Activated CD8-positive, alpha-beta memory T cell treated with anti-CD3 and anti-CD28 coated beads for 1 hour (primary cell): ENCODE measurements around the gene RXFP2.
A peak's percentile ranks its signal among the peaks of the same experiment; 100 is the strongest.

Experiments used
- DNase-seq, 2 donors: peaks; one replicate each; pipeline ENCODE4 v3.0.0-alpha.2; 2020; ENCODE audit warnings: low read depth in 1 of 2; ENCODE audit errors: extremely low read depth in 1 of 2

RXFP2 gene, protein sequence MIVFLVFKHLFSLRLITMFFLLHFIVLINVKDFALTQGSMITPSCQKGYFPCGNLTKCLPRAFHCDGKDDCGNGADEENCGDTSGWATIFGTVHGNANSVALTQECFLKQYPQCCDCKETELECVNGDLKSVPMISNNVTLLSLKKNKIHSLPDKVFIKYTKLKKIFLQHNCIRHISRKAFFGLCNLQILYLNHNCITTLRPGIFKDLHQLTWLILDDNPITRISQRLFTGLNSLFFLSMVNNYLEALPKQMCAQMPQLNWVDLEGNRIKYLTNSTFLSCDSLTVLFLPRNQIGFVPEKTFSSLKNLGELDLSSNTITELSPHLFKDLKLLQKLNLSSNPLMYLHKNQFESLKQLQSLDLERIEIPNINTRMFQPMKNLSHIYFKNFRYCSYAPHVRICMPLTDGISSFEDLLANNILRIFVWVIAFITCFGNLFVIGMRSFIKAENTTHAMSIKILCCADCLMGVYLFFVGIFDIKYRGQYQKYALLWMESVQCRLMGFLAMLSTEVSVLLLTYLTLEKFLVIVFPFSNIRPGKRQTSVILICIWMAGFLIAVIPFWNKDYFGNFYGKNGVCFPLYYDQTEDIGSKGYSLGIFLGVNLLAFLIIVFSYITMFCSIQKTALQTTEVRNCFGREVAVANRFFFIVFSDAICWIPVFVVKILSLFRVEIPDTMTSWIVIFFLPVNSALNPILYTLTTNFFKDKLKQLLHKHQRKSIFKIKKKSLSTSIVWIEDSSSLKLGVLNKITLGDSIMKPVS

DNA sequence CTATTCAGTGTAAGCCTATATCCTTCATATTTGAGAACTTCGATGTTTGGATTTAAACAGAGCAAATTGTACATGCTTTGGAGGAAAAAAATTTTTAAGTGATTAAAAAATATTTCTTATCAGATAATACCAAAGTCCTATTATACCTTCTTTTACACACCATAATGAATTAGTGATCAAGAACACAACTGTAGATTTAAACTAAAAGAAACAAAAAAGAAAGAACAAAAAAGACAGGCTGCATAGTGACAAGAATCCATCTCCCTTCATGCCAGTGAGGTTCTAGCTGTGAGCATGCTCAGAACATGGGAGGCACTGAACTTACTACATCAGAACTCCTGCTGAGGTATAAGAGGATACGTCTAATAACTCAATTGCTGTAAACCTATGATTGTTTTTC, at the start of gene RXFP2:
TSS of gene RXFP2 (plus strand) at position 301 of the 400 bp plus-strand sequence. CDS start at position 388, 87 bp downstream.
- DNase-seq = no peak

DNA sequence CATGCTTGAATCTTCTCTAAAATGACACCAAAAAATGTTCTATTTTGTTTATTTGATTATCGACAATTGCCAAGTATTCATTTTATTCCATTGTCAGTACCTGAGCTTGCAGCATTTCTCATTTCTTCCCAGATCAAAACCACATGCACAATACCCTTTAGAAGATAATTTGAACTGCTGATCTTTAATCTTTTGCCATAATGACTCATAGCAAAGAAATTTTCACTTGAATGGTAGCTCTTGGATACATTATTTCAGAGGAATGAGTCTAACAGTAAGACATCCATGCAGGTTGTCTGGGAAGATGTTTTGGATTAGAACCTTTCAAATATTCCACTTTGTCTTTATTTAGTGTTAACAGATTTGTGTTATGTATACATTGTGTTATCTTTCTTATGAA, 42.0 kb upstream of the RXFP2 start:
- no peak for DNase-seq

DNA sequence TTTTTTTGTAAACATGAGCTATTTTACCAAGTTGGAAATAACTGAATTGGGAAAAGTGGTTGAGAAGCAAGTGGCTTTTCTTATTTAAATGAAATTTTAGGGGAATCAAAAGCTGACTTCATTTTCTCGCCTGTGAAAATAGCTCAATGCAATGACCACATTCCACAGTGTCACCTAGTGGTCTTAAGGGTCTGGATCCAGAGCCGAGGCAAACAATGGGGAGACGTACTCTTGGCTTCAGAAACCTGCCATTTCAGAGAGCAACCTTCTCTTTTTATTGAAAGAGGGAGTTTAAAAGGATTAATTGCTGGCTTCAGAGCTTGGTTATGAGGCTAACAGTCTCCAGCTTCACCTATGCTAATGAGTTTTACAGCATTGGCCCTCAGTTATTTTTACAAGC, 39.7 kb upstream of the RXFP2 start:
- DNase-seq = no peak

DNA sequence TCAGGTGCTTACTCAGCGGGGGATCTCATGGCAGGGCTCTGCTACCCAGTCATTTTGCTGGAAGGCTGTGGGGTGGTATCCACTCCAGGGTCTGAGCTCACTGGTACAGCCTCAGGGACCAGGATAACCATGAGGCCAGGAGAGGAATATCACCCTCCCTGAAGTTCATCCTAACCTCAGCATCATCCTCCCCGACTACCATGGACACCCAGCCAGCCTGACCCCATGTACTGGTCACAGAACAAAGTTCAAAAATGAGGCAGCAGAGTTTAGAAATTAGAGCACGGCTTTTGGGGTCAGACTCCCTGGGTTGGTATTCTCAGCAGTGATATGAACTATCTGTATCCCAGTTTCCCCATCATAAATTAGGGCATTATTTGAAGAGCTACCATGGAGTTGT, 35.5 kb upstream of the RXFP2 start:
- DNase-seq = no peak

DNA sequence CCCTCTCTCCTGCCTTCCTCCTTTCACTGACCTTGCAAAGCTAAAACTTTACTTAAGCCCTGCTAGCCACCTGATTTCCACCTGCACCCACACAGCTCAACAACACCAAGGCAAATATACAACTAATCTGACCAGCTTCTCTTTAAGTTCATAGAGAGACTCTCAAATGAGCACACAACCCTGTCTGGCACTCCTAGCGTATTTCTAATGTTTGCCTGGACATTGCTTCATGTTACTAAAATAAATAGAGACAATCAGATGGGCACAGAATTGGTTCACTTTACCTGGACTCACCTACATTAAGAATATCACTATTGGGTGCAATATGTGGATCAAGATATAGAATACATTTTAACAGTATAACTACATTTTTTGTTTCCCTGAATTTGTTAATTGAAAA, 33.2 kb upstream of the RXFP2 start:
- DNase-seq = no peak

DNA sequence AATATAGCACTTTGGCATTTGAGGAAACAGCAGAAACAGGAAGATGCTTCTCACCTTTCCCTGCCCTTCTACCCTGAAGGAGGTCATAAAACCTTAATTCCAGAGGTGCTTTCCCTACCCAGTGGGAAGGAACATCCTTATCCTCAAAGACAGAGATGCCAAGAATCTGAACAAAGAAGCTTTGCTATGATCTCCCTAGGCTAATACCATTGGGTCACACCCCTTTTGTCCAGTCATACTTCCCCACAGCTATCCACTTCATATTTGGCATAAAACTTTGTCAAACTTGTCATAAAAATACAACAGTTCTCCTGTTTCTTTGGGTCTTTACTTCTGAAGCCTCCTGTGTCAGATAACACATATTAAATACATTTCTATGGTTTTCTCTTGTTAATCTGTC, 21.7 kb upstream of the RXFP2 start:
- no peak for DNase-seq

DNA sequence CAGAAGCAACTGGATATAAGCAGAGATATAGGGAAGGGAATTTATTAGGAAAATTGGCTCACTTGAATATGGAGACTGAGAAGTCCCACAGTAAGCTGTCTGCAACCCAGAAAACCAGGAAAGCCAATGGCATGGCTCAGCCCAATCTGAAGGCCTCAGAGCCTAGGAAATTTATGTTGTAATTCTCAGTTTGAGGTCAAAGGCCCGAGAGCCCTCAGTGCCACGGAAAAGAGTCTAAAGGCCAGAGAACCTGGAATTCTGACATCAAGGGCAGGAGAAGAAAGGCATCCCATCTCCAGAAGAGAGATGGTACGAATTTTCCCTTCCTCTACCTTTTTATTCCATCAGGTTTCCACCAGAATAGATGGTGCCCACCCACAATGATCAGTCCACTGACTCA, 20.1 kb upstream of the RXFP2 start:
- DNase-seq = no peak

DNA sequence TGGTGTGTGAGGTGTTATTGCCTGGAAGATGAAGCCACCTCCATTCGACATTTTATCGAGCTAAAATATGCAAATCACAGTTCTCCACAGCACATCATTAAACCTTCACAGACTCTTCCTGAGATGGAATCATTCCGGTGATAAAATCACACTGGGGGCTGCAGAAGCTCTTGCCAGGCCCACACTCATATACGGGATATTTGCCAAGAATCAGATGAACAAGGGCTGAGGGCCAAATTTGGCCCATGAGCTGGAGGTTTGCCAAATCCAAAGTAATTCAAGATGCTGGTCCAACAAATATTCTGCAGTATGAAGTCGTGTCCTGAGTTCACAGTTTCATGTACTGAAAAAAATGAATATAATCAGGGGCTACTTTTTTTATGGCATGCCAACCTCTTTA, 16.7 kb upstream of the RXFP2 start:
- no peak for DNase-seq

DNA sequence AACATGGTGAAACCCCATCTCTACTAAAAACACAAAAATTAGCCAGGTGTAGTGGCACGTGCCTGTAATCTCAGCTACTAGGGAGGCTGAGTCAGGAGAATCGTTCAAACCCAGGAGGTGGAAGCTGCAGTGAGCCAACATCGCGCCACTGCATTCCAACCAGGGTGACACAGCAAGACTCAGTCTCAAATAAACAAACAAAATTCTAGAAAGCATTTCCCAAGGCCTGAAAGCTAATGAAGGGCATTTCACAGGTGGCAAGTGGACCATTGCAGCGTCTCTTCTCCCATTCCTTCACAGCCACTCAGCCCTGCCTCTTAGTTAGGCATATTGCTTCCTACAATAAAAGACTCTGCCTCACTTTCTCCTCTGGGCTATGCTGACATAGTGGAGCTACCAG, 13.5 kb upstream of the RXFP2 start:
- no peak for DNase-seq

DNA sequence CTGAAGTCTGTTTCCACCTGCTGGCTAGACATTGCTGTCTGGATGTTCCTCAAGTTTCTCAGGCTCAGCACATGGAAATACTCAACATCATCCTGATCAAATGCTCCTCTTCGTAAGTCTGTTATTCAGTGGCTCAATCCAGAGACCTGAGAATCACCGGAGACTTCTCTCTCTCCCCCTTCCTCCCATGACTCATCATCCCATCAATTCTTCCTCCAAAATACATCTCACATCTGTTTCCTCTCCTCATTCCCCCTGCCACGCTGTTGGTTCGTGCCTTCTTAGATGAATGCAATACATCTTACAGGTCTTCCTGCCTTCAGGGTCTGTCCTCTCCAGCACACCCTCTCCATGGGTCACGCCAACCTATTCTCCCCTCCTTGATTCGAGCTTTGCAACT, 7.4 kb upstream of the RXFP2 start:
- DNase-seq = no peak

DNA sequence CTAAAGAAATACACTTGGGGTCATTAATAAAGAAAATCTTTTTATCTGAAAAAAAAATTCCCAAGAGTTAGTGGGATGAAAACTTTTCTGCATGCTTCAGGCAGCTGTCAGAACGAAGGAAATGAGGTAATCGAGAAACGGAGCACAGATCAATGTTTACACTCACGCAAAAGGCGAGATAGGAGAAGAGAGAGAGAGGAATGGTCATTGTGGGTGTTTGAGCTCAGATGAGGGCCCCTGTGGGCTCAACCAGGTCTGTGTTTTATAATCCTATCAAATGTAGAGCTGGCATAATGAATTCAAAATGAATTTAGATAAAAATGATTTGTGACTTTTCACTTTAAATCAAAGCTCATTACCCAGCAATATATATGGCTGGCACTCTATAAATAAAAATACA, 6.3 kb upstream of the RXFP2 start:
- no peak for DNase-seq

DNA sequence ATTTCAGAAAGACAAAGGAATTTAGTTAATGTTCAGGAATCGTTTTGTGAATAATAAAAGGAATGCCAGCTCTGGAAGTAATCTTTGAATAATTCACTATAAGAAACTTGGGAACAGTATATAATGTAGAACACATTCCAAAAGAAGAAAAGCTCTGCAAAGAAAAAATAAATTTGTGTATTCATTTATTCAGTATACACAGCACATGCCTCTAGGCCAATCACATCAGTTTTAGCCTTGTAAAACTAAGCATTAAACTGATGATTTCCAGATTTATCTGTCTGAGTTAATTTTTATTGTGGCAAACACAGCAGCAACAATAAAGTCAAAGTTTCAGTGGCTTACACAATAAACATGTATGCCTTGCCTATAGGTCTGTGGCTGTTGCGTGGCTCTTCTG, 5.7 kb upstream of the RXFP2 start:
- no peak for DNase-seq

DNA sequence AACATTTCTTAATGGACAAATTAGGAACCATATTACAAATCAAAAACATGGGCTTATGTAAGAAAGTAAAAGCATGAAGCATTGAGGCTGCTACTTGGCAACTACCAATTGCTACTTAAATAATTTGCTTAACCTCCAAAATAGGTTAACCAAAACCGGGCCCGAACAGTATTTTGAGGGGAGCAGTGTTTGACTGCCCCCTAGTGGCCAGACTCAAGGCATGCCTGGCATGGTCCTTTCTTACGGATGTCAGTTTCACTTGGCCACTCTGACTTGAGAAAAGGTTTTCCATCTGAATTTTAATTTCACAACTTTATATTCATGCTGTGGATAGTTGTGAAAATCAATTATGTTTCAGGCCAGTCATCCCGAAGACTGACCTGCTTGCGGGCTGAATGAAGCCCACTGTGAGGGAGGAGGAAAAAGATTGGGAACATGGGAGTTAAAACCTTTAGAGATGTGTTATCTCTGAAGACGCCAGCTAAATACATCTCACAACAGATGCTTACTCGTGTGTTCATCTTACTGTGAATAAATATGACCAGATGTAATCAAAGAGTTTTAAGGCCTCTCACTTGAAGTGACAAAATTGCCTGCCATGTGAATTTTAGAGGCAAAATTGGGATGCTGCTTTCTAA, 2.9 kb downstream of the RXFP2 start:
- DNase-seq = peak; percentile 3 to 37

DNA sequence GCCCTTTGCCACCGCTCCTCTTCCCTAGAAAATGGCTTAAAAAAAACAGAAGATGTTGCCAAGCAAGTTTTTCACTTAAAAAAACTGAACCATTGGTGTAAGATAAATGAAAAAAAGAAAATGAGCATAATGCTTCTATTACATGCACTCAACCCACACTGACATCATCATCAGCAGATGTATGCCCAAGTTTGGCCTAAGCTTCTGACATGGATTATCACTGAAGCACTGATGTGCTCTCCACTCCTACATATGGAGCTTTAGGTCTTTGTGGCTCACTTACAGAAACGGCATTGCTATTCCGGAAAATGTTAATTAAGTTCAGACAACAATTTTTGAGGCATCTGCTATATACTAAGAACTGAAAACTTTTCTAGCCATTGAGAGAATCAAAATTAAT, 8.0 kb downstream of the RXFP2 start:
- no peak for DNase-seq

DNA sequence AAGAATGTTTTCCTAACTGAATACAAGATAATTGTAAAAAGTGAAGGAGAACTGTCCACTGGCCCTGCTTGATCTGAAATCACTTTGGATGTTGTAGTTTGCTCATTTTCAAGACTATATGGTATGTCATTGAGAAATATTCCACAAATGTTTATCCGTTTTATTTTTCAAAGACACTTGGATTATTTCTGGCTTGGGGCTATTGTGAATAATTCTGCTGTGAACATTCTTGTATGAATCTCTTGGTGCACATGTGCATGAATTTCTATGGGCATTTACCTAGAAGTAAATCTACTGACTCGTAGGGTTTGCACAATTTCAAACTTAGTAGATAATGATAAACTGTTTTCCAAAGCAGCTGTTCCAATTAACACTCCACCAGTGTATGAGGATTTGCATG, 8.6 kb downstream of the RXFP2 start:
- no peak for DNase-seq

DNA sequence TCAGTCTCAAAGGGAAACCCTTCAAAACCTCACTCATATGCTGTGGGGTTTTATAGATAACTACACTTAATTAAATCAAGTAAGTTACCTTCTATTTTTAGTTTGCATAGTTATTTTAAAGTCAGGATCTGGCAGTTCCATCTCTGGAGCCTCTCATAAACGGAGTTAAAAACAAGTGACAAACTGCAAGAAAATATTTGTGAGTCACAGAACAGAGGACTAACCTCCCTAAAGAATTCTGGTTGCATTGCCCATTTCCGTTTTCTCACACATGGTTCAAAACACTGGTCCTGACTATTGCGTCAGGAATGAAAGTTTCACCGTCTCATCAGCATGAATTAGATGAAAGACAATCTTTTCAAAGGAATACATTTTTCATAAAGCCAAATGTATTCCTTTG, 10.6 kb downstream of the RXFP2 start:
- DNase-seq = no peak

DNA sequence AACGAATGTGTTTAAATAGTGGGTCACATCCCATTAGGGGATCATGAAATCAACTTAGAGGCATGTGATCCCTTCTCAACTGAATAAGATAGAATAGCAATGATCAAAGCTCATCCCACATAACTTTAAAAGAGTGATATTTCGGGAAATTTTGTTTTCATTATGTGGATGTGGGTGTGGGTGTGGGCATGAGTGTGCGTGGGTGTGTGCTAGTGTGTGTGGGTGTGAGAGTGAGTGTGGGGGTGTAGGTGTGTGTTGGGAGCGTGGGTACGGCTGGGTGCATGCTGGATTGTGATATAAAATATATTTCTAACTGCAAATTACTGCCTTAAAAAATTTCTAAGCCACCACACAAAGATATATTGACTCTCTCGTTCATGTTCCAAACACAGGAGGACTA, 15.9 kb downstream of the RXFP2 start:
- DNase-seq = no peak

DNA sequence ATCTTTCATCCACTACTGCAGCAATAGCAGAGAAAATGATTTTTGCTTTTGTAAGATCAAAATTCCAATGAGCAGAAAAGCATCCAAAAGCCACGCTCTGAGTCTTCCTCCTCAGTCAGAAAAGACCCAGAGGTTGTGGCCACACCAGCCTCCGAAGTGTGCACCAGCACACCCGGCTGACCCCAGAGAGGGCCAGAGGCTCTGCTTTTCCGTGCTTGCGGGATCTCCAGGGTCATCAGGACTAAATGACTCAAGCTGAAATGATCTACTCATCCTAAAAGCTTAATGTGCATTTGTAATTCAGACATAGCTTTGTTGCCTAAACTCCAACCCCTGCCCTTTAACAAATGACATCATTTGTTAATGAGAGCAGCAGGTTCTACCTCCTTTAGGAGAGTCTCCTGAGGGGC, 16.5 kb downstream of the RXFP2 start:
- no peak for DNase-seq

DNA sequence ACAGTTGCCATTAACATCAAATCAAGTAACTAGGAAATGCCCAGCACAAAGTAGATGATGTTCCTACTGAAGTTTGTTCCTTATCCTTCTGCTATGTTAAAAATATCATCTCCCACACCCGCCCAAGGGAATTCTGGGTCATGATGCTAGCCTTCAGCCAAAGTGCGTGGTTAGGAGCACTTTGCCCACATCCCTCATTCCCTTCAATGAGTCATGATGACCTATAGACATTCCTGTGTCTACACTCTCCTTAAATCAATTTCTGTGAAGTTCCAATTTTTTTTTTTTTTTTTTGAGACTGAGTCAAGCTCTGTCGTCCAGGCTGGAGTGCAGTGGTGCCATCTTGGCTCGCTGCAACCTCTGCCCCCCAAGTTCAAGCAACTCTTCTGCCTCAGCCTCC, 17.0 kb downstream of the RXFP2 start:
- no peak for DNase-seq

DNA sequence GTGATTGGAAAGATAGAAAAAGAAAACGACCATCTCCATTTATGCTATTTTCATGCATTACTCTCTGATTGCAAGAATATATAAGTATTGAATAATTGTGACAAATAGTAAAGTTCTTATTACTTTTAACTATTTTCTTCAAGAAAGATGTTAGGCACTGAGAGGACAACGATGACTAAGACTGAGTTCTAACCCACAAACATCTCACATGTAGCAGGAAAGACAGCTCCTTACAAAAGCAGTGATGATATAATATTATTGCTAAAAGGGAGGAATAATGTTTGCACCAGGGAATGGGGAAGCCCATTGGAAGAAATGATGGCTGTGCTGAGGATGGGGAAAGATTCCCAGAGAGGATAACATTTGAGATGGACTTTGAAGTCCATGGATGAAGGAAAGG, 22.6 kb downstream of the RXFP2 start:
- no peak for DNase-seq

DNA sequence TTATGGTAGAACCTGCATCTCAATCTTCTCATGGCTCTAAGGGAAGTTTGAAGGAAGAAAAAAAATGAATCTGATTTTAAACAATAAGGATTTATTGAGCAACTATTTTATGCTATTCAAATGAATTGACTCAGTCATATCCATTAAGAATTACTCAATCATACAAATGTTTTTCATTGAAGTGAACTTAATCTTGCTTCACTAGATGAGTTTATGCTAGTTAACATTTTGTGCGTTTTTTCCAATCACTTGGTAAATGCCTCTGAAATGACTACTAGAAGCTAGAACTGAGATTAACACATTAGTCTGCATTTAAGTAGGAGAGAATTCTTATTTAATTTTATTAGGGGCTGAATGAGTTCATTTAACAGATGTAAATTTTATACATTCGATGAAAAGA, 25.2 kb downstream of the RXFP2 start:
- no peak for DNase-seq
